Transverse colon (tissue), 4 donors: ENCODE data around the gene SYDE2.
"Not testable (repeated sequence)": the region's sequence is repeated elsewhere in the genome, so short reads cannot be mapped to it uniquely, and the experiment has no call there.

ENCODE experiments used
- CTCF ChIP-seq, 5 experiments: fragments of 200-600 bp in 3 of 5; fragments of 450-650 bp in 2 of 5; sonication (generic) in 3 of 5; IDR thresholded peaks; 1 replicate in 2 of 5; 2 replicates in 3 of 5; pipeline ENCODE4 v1.5.1; 2016 to 2017; ENCODE audit warnings: antibody characterized with exemption in 5 of 5, inconsistent platforms in 3 of 5, mild to moderate bottlenecking in 2 of 5, moderate library complexity in 1 of 5
- EP300 ChIP-seq: sonication (generic); formaldehyde crosslinking; IDR thresholded peaks from one replicate; pipeline ENCODE4 v1.6.1; 2017; ENCODE audit warnings: antibody characterized with exemption, low read depth
- POLR2A ChIP-seq: fragments of 450-650 bp; IDR thresholded peaks from one replicate; pipeline ENCODE4 v1.6.1; 2016; ENCODE audit warnings: antibody characterized with exemption, mild to moderate bottlenecking, moderate library complexity
- POLR2AphosphoS5 ChIP-seq, 3 donors: sonication (generic); formaldehyde crosslinking; IDR thresholded peaks; one replicate each; pipeline ENCODE4 v1.6.1; 2016; ENCODE audit warnings: antibody characterized with exemption in 3 of 3

- not testable (repeated sequence) for TF ChIP-seq CTCF (IDR thresholded peaks at IDR 0.05); POLR2A; EP300; POLR2AphosphoS5 (IDR thresholded peaks at IDR 0.05)
Observed at GRCh38 chr1:85192129-85192528, 8.7 kb downstream of the SYDE2 start.
